Epithelial cell of proximal tubule (primary cell): ENCODE results near the gene EIF2S3. TPM values are rescaled to one million over a fixed set of nuclear protein-coding genes. Genes with fewer than 3 reads are reported as not detected.

Experiments
- DNase-seq: peaks from one replicate; pipeline ENCODE4 v3.0.0-alpha.2; 2011; ENCODE audit warnings: low read depth
- H3K4me3 ChIP-seq: 2 replicates; pipeline ENCODE4 v1.5.1; 2011; ENCODE audit warnings: low read depth, mild to moderate bottlenecking, low read length
- total RNA-seq: library from RNA; depleted of rRNA; stranded (reverse); fragments of >200 nt; gene quantifications from 2 replicates; pipeline ENCODE4 v1.2.3, GENCODE V29; 2015
- TF ChIP-seq, protein P1 (sequence below): conservative IDR thresholded peaks from 2 replicates; pipeline ENCODE4 v1.5.1; 2012; ENCODE audit warnings: low read depth, mild to moderate bottlenecking, low read length

The EIF2S3 gene
- total RNA-seq = 92.7 and 214 TPM in 2 replicates

- H3K4me3 ChIP-seq = no peak within 1 kb of the TSS
- TF ChIP-seq, protein P1, sequence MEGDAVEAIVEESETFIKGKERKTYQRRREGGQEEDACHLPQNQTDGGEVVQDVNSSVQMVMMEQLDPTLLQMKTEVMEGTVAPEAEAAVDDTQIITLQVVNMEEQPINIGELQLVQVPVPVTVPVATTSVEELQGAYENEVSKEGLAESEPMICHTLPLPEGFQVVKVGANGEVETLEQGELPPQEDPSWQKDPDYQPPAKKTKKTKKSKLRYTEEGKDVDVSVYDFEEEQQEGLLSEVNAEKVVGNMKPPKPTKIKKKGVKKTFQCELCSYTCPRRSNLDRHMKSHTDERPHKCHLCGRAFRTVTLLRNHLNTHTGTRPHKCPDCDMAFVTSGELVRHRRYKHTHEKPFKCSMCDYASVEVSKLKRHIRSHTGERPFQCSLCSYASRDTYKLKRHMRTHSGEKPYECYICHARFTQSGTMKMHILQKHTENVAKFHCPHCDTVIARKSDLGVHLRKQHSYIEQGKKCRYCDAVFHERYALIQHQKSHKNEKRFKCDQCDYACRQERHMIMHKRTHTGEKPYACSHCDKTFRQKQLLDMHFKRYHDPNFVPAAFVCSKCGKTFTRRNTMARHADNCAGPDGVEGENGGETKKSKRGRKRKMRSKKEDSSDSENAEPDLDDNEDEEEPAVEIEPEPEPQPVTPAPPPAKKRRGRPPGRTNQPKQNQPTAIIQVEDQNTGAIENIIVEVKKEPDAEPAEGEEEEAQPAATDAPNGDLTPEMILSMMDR = peak; percentile 60
- peak; percentile 78 for DNase-seq
These were observed at the start of gene EIF2S3 for GRCh38 chrX:24054182-24055042. TSS of gene EIF2S3 (plus strand) at chrX:24054956. CDS start at chrX:24054969, 13 bp downstream.

DNA sequence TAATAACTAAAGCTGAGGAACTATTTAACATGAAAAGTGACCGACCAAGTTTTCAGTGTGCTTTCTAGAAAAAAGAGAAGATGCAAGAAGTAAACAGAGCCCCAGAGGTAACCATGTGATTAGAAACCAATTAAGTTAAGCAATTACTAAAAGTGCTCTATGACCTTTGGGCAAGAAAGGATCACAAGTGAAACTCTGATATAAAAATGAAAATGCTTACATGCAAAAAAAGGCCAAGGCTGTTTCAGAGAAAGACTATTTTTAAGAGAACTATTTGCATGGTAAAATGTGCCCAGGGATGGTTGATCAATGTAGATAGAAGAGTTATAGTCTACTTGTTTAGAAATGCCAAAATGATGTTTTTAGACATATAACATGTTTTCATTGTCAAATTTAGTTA is 49.7 kb upstream of the EIF2S3 start:
- DNase-seq = no peak
- no peak overlapping the region for H3K4me3 ChIP-seq
- TF ChIP-seq, protein P1 = no peak

DNA sequence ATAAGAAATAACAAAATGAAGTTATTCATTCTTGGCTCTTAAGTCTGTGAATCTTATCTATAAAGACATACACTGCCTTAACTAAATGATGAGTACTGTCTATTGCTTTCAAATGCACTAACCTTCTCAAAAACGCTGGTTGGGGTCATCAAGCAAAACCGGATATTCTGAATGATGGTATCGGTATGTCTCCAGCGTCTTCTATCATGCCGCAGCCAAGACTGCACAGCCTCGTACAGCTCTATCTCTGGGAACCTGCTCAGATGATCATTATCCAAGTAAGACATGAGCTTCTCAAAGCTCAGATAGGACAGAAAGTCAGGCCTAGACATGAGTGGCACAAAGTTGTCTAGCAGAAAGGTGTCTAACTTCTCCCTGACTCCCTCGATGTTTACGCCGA is 48.9 kb upstream of the EIF2S3 start:
- TF ChIP-seq, protein P1 = no peak
- no peak for DNase-seq
- H3K4me3 ChIP-seq = no peak overlapping the region

DNA sequence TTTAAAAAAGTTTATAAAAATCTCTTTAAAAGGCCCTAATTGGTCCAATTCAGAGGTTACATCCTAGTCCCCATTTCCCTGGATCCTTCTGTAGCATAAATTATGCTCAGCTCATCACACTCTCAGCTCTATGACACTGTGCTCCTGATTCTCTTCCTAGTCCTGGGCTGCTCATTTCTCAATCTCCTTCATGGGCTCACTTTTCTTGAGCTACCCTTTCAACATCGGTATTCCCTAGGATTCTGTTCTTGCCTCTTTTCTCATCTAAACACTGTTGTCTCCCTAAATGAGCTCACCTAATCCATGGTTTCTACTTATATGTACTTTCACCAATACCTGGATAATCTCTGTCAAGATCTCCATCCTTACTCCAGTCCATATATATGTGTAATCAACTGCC is 42.5 kb upstream of the EIF2S3 start:
- H3K4me3 ChIP-seq = no peak overlapping the region
- TF ChIP-seq, protein P1 = no peak
- no peak for DNase-seq

DNA sequence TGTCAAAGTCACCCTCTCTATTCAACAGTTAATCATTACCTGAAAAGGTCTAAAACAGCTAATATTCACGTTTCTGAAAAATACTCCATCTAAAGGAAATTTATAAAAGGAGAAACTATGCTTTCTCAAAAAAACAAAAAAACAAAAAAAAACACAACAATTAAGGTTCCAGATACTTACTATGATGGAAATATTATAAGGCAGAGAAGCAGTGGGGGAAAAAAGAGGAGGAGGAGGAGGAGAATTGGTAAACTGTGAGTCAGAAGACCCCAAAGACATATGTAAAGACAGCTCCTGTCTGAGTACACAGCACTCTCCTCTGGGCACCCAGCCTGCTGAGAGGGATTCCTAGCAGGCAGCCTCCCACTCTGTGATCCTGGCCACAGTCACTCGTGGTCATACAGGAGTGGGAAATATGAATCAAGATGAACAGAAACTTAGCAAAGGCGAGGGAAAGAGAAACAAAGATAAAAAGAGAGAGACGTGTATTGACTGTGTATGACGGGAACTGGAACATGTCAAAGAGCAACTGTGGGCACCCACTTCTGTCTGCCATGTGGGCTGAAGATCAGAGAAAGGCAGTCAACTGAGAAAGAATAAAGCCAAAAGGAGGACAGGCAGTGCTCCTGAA is 40.3 kb upstream of the EIF2S3 start:
- no peak overlapping the region for H3K4me3 ChIP-seq
- DNase-seq = no peak
- TF ChIP-seq, protein P1 = no peak

GRCh38 chrX:24017674-24018073 is 37.1 kb upstream of the EIF2S3 start:
- TF ChIP-seq, protein P1 = no peak
- no peak overlapping the region for H3K4me3 ChIP-seq
- DNase-seq = no peak
